GM19438 (cell line): ENCODE data around the gene STXBP5.
"Not testable (repeated sequence)": the region's sequence is repeated elsewhere in the genome, so short reads cannot be mapped to it uniquely, and the experiment has no call there.

Experiments used
- ATAC-seq: cut with Tn5 transposase; IDR thresholded peaks from one replicate; pipeline ENCODE4 v1.9.1; 2021; ENCODE audit warnings: low read depth; ENCODE audit not compliant: unreplicated experiment

STXBP5 gene

DNA sequence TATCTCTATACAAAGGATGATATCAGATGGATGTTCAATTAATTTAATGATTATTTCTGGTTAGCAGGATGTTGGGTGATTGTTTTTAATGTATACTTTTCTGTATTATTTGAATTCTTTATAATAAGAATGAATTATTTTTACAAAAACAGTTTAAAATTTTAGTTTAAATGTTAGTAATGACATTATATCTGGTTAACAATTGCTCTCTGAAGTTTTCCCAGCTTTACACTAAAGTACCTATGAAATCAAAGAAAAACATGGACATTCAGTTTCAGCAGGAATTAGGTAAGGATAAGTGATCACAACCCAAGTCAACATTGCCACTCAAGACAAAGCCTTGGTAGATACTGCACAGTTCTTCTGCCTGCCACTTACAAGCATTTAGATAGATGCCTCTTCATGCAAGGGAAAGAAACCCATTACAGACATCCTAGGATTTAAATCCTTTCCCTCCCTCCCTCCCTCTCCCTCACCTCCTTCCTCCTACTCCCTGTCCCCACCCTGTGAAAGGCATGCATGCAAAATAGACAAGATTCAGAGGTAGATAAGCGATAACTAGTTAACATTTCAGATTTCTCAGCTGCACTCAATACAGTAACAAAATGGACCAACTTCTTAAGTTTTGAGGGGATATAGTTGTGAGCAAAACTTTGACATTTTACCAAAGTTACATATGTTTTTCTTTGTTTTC lies 143.8 kb downstream of the STXBP5 start:
- ATAC-seq, result no peak

DNA sequence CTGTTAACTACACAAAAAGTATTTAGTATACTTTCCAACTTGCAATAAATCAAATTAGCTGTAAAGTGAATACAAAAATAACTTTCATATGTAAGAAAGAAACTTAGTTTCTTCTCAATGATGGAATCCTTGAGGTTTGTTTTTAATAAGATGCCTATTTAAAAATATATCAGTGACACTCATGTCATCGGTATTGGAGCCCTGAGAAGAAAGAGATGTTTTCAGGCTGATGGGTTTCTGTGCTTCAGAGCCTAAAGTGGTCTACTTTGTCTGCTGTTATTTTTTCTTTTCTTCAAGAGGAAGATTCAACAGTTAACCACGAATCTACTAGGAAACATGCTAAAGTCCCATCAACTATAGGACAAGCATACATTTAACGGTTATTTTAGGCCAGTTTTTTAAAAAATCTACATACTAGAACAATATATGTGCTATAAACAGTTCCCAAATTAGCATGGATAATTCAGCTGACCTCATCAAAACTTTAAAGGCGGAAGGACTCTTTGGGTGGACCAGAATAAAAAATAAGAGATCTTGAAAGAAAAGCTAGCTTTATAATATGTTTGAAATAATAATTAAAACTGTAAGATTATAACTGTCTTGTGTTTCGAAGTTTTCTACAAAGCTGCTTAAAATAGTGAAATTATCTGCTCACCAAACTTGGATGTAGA lies 157.2 kb downstream of the STXBP5 start:
- ATAC-seq, result no peak

DNA sequence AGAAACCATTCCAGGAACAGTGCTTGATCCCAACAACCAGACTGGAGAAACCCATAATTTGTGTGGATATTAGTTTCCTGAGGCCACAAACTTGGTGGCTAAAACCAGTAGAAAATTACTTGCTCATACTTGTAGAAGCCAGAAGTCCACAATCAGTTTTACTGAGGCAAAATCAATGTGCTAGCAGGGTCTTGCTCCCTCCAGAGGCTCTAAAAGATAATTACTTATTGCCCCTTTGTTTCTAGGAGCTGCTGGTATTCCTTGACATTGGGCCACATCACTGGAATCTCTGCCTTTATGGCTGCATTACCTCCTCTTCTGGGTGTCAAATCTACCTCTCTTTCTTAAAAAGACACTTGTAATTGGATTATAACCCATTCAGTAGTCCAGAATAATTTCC lies 162.1 kb downstream of the STXBP5 start:
- ATAC-seq, result no peak

DNA sequence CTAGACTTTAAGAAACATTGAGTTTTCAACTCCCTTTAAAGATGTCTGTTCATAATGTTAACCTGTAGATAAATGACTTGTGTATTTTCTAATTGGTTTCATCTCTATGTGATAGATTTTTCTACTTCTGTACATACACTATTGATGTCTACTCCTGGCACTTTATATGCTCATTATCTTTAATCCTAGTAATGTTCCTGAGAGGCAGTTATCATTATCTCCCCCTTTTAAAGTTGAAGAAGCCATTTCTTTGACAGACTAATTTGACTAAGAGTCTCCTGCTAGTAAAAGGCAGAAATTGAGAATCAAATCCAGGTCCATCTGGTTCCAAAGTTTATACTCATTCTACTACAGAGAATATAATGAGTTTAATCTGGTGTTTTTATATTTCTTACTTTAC lies 167.1 kb downstream of the STXBP5 start:
- no peak for ATAC-seq

DNA sequence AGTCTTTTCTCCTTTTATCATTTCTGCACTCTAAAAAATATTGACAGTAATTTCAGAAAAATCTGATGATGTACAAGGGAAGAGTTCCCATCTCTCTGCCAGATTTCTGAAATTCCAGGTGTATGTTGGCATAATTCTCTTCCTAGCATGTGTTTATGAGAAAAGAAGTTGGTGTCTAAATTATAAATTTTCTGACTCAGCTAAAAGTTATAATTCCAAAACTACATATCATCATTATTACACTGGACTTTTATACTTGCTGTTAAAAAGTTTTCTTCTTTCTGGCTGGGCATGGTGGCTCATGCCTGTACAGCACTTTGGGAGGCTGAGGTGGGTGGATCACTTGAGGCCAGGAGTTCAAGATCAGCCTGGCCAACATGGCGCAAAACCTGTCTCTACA lies 168.6 kb downstream of the STXBP5 start:
- no peak for ATAC-seq

DNA sequence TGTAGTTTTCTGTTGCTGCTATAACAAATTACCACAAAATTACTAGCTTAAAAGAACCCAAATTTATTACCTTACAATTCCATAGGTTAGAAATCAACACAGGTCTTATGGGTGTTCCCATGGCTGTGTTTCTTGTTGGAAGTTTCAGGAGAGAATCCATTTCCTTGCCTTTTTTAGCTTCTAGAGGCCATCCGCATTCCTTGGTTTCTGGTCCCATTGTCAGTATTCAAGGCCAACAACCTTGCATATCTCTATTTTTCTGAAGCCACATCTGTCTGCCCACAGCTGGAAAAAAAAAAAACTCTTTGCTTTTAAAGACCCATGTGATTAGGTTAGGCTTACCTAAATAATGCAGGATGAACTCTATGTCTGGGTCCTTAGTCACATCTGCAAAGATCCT lies 174.6 kb downstream of the STXBP5 start:
- ATAC-seq, result no peak

DNA sequence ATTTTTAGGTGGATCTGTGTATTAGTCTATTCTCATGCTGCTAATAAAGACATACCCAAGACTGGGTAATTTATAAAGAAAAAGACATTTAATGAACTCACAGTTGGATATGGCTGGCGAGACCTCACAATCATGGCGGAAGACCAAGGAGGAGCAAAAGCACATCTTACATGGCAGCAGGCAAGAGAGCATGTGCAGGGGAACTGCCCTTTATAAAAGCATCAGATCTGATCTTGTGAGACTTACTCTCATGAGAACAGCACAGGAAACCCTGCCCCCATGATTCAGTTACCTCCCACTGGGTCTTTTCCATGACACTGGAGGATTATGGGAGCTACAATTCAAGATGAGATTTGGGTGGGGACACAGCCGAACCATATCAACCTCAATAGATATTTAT lies 176.6 kb downstream of the STXBP5 start:
- not testable (repeated sequence) for ATAC-seq

DNA sequence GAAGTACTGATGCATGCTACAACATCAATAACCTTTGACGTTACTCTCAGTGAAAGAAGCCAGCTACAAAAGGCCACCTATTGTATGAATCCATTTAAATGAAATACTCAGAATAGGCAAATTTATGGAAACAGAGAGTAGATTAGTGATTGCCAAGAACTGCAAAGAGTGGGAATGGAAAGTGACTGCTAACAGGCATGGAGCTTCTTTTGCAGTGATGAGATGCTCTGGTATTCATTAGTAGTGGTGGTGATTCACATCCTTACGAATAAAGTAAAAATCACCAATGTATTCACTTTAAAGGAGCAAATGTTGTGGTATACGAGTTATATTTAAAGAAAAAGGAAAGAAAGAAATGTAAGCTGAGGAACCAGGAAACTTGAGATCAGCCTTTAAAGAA lies 177.5 kb downstream of the STXBP5 start:
- ATAC-seq, result no peak

DNA sequence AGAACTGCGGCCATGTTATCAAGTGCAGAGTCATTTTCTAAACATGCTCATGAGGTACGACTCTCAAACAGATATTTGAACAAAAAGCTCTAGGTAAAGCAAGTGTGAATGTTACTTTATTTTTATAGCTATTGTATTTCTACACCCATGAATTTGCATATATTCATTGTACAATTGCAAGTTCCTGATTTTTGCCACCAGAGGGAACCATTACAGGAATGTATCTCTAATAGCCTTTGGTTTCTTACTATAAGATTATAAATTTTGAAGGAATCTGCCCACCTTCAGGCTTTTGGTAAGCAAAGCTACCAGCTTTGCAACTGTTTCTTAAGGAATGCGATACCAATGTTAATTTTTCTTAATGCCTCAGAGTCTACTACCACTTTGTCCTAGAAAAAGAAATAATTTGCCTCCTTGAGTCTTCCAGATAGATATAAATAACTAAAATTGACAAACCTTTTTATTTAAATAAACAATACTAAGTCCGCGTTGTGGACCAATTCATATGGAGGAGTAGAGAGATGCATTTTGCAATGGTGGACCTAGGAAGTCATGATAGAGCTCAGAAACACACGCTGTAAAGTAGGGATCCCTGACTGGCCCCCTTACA lies 178.8 kb downstream of the STXBP5 start:
- ATAC-seq, result no peak

DNA sequence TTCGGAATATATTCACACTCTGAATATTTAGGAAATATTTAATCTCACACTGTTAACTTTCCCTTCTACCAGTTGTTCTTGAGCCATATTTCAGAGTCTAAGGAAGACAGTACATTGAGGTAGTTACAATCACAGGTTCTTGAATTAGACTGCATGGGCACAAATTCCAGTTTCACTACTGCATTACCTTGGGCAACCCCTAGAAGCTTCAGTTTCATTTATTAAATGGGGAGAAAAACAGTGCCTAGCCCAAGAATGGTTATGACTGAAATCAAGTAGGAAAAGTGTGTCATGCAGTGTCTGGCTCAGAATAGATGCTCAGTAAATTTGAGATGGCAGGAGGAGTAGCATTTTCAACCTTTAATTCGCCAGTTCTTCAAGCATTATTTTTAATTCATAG lies 179.8 kb downstream of the STXBP5 start:
- no peak for ATAC-seq

DNA sequence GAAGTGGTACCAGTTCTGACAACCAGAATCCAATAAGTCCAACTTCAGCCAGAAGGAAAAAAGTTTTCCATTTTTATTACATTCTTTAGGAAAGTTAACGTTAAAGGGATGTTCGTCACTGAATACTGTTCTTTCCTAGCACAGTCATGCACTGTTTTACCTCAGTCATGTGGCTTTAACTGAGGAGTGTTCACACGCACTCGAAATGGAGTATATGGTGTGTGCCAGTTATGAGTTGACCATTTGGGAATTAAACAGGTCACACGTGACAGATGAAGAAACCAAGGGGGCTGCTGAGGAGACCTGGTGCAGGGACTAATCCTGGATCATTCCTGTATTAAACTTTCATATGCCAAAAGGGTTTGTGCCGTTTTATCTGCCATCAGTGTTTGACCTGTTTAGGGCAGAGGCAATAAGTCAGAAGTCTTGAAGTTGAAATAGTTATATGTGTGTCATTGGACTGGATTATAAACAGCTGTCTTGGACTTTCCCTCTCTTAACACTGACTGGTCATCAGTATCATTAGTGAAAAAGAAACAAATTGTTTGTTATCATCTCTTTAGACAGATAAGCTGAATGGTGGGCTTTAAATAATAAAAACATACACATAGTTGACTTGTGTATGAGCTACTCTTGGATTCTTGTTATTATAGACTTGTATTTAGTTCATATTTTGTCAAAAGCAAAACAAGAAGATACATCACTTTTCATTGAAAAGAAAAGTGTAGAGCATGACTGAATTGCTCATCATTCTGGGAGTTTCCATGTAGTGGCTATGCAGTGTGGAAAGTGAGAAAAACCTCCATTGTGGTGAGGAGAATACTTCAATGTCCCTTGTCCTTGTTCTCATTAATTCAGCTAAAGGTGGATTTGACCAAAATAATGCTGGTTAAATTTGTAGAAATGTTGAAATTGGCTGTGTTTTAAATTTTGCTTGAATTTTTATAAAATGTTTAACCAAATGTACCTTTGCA lies 180.8 kb downstream of the STXBP5 start:
- no peak for ATAC-seq

DNA sequence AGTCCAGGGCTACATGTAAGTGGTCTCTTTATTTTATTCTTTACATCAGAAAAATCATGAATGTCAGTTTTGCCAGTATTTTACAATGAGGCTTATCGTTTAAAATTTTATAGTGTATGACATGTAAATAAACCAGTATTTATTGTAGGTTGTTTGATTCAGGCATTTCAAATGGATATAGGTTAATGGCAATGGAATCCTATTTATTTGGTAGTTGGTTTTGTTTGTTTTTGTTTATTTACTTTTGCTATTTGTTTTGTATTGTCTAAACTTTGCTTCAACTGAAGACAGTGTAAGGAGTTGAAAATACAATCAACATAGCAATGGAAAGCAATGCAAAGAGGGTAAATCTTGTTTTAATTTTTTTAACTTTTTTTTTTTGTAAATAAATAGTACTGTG lies 185.2 kb downstream of the STXBP5 start:
- ATAC-seq, result no peak

DNA sequence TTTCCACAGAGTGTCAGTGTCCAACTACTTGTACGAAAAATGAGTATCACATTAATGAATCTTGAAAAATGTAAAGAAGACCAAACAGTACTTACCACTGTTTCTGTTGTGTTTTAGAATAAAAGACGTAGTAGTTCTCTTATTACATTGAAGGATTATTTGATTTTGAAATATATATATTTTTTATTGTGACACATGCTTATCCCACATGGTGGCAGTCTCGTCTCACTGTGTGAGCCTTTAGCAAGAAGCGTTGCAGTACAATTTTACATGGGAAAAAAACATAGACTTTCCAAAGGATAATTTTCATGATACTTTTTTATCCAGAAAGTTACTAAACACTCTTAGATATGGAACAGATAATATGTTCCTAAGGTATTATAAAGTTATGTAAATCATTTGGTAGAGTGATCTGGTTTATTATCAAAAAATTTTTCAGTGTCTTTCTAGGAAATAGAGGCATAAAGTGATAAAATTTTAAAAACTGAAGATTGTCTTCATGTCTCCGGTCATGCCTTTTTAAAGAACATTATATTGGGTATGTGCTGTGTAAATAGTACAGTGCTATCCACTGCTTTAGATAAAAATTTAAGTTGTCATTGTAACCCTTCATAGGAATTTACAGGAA lies 186.8 kb downstream of the STXBP5 start:
- no peak for ATAC-seq

DNA sequence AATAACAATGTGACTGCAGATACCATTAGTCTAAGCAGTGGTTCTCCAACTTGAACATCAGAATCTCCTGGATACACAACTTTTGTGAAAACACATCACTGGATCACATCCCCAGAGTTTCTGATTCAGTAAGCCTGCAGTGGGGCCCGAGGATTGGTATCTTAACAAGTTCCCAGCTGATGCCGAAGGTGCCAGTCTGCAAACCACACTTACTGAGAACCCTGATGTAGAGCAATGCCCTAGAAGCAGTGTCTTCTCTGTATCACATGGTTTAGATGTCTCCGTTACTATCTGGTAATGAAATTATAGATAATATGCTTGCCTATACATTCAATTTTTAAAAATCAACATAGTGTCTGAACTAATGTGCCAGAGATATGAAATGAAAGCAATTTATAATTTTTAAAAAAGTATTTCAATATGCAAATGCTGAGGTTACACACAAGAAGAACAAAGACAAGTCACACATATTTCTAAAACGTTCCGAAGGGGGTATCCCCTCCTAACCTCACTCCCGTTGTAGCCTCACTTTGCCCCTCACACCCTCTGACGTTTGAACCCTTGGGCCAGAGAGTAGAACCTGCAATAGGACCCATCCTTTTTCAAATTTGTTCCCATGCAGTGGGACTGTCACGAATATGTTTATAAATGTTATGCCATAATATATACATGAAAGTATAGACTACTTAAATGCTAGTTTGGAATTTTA lies 188.9 kb downstream of the STXBP5 start:
- ATAC-seq, result no peak

DNA sequence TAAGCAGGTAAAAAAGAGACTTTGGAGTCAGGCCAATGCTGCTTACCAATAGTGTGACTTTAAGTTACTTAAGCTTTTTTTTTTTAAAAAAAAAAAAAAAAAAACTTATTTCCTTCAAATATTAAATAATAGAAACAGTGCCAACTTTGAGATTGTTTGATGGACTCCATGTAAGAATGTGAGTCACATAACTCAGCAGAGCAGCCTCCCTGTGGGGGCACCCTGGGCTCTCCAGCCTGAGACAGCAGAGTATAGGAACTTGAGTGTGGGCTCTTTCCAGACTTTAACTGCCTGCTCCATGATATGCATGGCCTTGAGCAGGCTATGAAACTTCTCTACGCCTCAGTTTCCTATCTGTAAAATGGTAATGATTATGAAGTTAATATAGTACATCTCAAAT lies 190.9 kb downstream of the STXBP5 start:
- no peak for ATAC-seq

DNA sequence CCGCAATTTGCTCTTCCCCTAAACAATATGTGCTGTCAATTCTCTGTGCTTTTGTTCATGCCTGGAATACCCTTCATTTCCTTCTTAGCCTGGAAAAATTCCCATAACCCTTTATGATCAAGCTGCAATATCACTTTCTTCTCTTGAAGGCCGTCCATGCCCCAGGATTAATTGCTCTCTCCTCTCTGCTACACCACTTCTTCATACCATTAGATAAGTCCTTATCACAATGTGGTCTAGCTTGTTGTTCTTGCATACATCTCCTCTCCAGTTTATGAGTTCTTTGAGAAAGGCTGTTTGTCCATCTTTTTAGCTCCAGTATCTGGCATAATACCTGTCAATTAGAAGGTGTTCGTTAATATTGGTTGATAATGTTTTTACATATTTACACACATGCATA lies 193.1 kb downstream of the STXBP5 start:
- no peak for ATAC-seq

DNA sequence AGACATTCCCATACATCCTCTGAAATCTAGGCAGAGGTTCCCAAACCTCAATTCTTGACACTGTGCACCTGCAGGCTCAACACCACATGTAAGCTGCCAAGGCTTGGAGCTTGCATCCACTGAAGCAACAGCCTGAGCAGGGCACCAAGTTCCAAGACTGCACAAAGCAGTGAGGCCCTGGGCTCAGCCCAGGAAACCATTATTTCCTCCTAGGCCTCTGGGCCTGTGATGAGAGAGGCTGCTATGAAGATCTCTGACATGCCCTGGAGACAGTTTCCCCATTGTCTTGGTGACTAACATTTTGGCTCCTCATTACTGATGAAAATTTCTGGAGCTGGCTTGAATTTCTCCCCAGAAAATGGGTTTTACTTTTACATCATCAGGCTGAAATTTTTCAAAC lies 196.8 kb downstream of the STXBP5 start:
- no peak for ATAC-seq

DNA sequence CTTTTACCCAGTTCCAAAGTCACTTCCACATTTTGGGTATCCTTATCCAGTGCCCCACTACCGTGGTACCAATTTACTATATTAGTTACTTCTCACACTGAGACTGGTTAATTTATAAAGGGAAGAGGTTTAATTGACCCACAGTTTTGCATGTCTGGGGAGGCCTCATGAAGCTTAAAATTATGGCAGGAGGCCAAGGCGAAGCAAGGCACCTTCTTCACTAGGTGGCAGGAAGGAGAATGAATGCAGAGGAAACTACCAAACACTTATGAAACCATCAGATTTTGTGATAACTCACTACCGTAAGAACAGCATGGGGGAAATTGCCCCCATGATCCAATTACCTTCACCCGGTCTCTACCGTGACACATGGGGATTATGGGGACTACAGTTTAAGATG lies 197.6 kb downstream of the STXBP5 start:
- ATAC-seq, result no peak

DNA sequence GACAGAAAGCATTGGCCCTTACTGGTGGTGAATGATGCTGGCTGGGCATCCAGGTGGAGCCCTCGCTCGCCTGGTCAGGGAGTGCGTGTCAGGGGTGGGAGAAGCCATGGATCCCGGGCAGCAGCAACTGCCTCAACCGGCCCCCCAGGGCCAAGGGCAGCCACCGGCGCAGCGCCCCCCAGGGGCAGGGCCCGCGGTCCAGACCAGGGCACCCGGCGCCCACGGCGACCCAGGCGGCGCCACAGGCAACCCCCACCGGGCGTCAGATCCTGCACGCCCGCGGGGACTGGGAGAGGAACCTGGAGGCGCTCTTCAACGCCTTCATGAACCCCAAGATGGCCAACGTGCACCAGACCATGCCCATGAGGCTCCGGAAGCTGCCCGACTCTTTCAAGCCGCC lies 202.6 kb downstream of the STXBP5 start:
- no peak for ATAC-seq

DNA sequence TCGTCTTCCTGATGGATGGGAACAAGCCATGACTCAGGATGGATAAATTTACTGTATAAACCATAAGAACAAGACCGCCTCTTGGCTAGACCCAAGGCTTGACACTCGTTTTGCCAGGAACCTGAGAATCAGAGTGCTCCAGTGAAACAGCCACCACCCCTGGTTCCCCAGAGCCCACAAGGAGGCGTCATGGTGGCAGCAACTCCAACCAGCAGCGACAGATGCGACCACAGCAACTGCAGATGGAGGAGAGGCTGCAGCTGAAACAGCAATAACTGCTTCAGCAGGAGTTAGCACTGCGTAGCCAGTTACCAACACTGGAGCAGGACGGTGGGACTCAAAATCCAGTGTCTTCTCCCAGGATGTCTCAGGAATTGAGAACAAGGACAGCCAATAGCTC lies 203.4 kb downstream of the STXBP5 start:
- ATAC-seq, result no peak
